H1 (cell line): ENCODE data around the gene HOTAIR. TPM values are rescaled to one million over a fixed set of nuclear protein-coding genes. Genes with fewer than 3 reads are reported as not detected.

Experiments used
- CTCF ChIA-PET: fragments of 300-600 bp; sonication (Branson Sonifier 250); formaldehyde crosslinking; loops from one replicate; lab custom pipeline; 2021; ENCODE audit not compliant: partially characterized antibody; lab: Charles Lee
- POLR2A ChIA-PET: fragments of 300-600 bp; sonication (Branson Sonifier 250); formaldehyde crosslinking; loops from one replicate; lab custom pipeline; 2021; ENCODE audit warnings: inconsistent platforms; ENCODE audit not compliant: partially characterized antibody; lab: Charles Lee
- DNase-seq, 2 experiments: peaks; one replicate each; pipeline versions ENCODE4 v3.0.0 to v3.0.0-alpha.2; 2010 to 2022; ENCODE audit warnings: low spot score in 2 of 2, low read depth in 1 of 2, mixed read lengths in 1 of 2
- FAIRE-seq: peaks from 2 replicates; lab custom pipeline; 2011; peaks lifted over from hg19 to GRCh38; lab: Jason Lieb, UNC
- H2AFZ ChIP-seq: 2 replicates; pipeline ENCODE4 v1.8.1; 2012; ENCODE audit warnings: low read length, inconsistent platforms
- H2AK5ac ChIP-seq: 2 replicates; pipeline ENCODE4 v1.6.1; 2013; ENCODE audit warnings: low read depth, low read length
- H2BK120ac ChIP-seq: replicated peaks from 2 replicates; pipeline ENCODE3; 2013; ENCODE audit warnings: low read depth, low read length, inconsistent platforms
- H2BK12ac ChIP-seq: 2 replicates; pipeline ENCODE4 v1.6.1; 2013; ENCODE audit warnings: low read depth, low read length
- H2BK15ac ChIP-seq: 2 replicates; pipeline ENCODE4 v1.6.1; 2013; ENCODE audit warnings: low read length
- H2BK20ac ChIP-seq: 2 replicates; pipeline ENCODE4 v1.6.1; 2013; ENCODE audit warnings: low read length
- H2BK5ac ChIP-seq: 2 replicates; pipeline ENCODE4 v1.6.1; 2013; ENCODE audit warnings: low read depth, low read length
- H3K14ac ChIP-seq: 2 replicates; pipeline ENCODE4 v1.6.1; 2013; ENCODE audit warnings: inconsistent platforms; ENCODE audit not compliant: insufficient read length
- H3K18ac ChIP-seq: 2 replicates; pipeline ENCODE4 v1.6.1; 2013; ENCODE audit warnings: low read length; ENCODE audit errors: extremely low read depth
- H3K23ac ChIP-seq: 2 replicates; pipeline ENCODE4 v1.6.1; 2013; ENCODE audit warnings: inconsistent platforms; ENCODE audit not compliant: insufficient read length
- H3K23me2 ChIP-seq: 2 replicates; pipeline ENCODE4 v1.6.1; 2013; ENCODE audit warnings: low read depth, low read length
- H3K27ac ChIP-seq: 2 replicates; pipeline ENCODE4 v1.6.1; 2011; ENCODE audit warnings: low read depth, low read length, inconsistent platforms
- H3K27me3 ChIP-seq, 4 experiments: replicated peaks in 1 of 4; 1 replicate in 1 of 4; 2 replicates in 3 of 4; pipeline versions ENCODE4 v1.6.1 to v1.8.1; 2011 to 2013; ENCODE audit warnings: low read length in 3 of 4, mild to moderate bottlenecking in 3 of 4, inconsistent platforms in 2 of 4, mixed read lengths in 2 of 4, moderate library complexity in 1 of 4; ENCODE audit not compliant: control insufficient read depth in 3 of 4, insufficient read depth in 3 of 4; ENCODE audit errors: extremely low read depth in 1 of 4
- H3K36me3 ChIP-seq, 4 experiments: 2 replicates each; pipeline versions ENCODE4 v1.6.1 to v1.8.1; 2011 to 2013; ENCODE audit warnings: mild to moderate bottlenecking in 4 of 4, low read length in 3 of 4, moderate library complexity in 2 of 4, control low read depth in 1 of 4, inconsistent platforms in 1 of 4; ENCODE audit not compliant: insufficient read depth in 4 of 4, control insufficient read depth in 2 of 4
- H3K4ac ChIP-seq: replicated peaks from 2 replicates; pipeline ENCODE3; 2013; ENCODE audit warnings: low read length, low read depth, mixed read lengths, inconsistent platforms; ENCODE audit not compliant: insufficient read length
- H3K4me1 ChIP-seq, 4 experiments: replicated peaks in 1 of 4; 1 replicate in 1 of 4; 2 replicates in 3 of 4; pipeline versions ENCODE4 v1.6.1 to v1.8.1; 2011 to 2013; ENCODE audit warnings: low read length in 3 of 4, inconsistent platforms in 2 of 4, mixed read lengths in 1 of 4; ENCODE audit not compliant: insufficient read depth in 4 of 4, control insufficient read depth in 3 of 4
- H3K4me2 ChIP-seq, 2 experiments: 2 replicates each; pipeline versions ENCODE4 v1.6.1 to v1.8.1; 2011 to 2013; ENCODE audit warnings: low read depth in 2 of 2, low read length in 2 of 2, control low read depth in 1 of 2, inconsistent platforms in 1 of 2, mild to moderate bottlenecking in 1 of 2; ENCODE audit not compliant: insufficient read depth in 1 of 2
- H3K4me3 ChIP-seq, 4 experiments: fragments of 200-600, 300-600 bp in 1 of 4; sonication (generic), shearing (Covaris generic), sonication (Bioruptor Twin) in 1 of 4; 2 replicates each; pipeline versions ENCODE4 v1.5.1 to v1.8.1; 2011 to 2016; ENCODE audit warnings: low read length in 4 of 4, low read depth in 3 of 4, control low read depth in 2 of 4, inconsistent platforms in 2 of 4, mild to moderate bottlenecking in 2 of 4, mixed read lengths in 1 of 4, moderate library complexity in 1 of 4; ENCODE audit not compliant: insufficient read depth in 2 of 4; ENCODE audit errors: extremely low read depth in 1 of 4
- H3K56ac ChIP-seq: replicated peaks from 2 replicates; pipeline ENCODE3; 2013; ENCODE audit warnings: low read depth, mild to moderate bottlenecking, mixed read lengths, low read length, inconsistent platforms; ENCODE audit not compliant: insufficient read length
- H3K79me1 ChIP-seq: 2 replicates; pipeline ENCODE4 v1.6.1; 2013; ENCODE audit warnings: low read depth, low read length, control low read depth
- H3K79me2 ChIP-seq, 2 experiments: 2 replicates each; pipeline versions ENCODE4 v1.6.1 to v1.8.1; 2012 to 2013; ENCODE audit warnings: low read length in 2 of 2, mild to moderate bottlenecking in 2 of 2, inconsistent platforms in 1 of 2; ENCODE audit not compliant: insufficient read depth in 2 of 2, control insufficient read depth in 1 of 2
- H3K9ac ChIP-seq, 4 experiments: replicated peaks in 1 of 4; 1 replicate in 1 of 4; 2 replicates in 3 of 4; pipeline versions ENCODE4 v1.6.1 to v1.8.1; 2011 to 2013; ENCODE audit warnings: low read depth in 3 of 4, low read length in 3 of 4, control low read depth in 2 of 4, mild to moderate bottlenecking in 2 of 4, moderate library complexity in 2 of 4, inconsistent platforms in 1 of 4; ENCODE audit errors: extremely low read depth in 1 of 4
- H3K9me3 ChIP-seq, 2 experiments: 2 replicates each; pipeline versions ENCODE4 v1.6.1 to v1.8.1; 2012 to 2013; ENCODE audit warnings: mild to moderate bottlenecking in 2 of 2, moderate library complexity in 2 of 2, control low read depth in 1 of 2, inconsistent platforms in 1 of 2, low read depth in 1 of 2, low read length in 1 of 2, mixed read lengths in 1 of 2; ENCODE audit not compliant: insufficient read depth in 2 of 2
- H4K20me1 ChIP-seq, 2 experiments: replicated peaks in 1 of 2; 2 replicates each; pipeline versions ENCODE3 to v1.8.1; 2011 to 2013; ENCODE audit warnings: inconsistent platforms in 2 of 2, low read length in 2 of 2, mild to moderate bottlenecking in 1 of 2; ENCODE audit not compliant: insufficient read depth in 2 of 2, control insufficient read depth in 1 of 2
- H4K5ac ChIP-seq: 2 replicates; pipeline ENCODE4 v1.6.1; 2013; ENCODE audit warnings: low read length, low read depth, mixed read lengths, inconsistent platforms; ENCODE audit not compliant: insufficient read length
- H4K8ac ChIP-seq: 2 replicates; pipeline ENCODE4 v1.8.0; 2013; ENCODE audit warnings: mild to moderate bottlenecking, moderate library complexity, low read length, inconsistent platforms; ENCODE audit not compliant: insufficient read depth; ENCODE audit errors: extremely low read depth
- H4K91ac ChIP-seq: replicated peaks from 2 replicates; pipeline ENCODE3; 2013; ENCODE audit warnings: low read length, mixed read lengths, inconsistent platforms; ENCODE audit not compliant: insufficient read length
- EZH2 ChIP-seq: fragments of 200-600 bp; sonication (generic); IDR thresholded peaks from 2 replicates; pipeline ENCODE4 v1.7.1; 2012; ENCODE audit warnings: low read depth, mild to moderate bottlenecking, moderate library complexity, low read length, inconsistent platforms; ENCODE audit not compliant: severe bottlenecking
- KDM5A ChIP-seq: fragments of 200-600 bp; IDR thresholded peaks from 2 replicates; pipeline ENCODE4 v1.7.1; 2012; ENCODE audit warnings: mild to moderate bottlenecking, low read length, inconsistent platforms, mixed read lengths
- RBBP5 ChIP-seq: IDR thresholded peaks from 2 replicates; pipeline ENCODE4 v1.7.1; 2012; ENCODE audit warnings: low read depth, mild to moderate bottlenecking, inconsistent platforms, low read length, moderate library complexity, borderline replicate concordance
- RNF2 ChIP-seq: fragments of 200-900, 300-1000 bp; sonication (generic); IDR thresholded peaks from 2 replicates; pipeline ENCODE4 v1.7.1; 2016; ENCODE audit warnings: borderline replicate concordance, low read depth, mild to moderate bottlenecking, antibody characterized with exemption, low read length; ENCODE audit not compliant: poor library complexity, severe bottlenecking; ENCODE audit errors: missing control alignments
- SP2 ChIP-seq: IDR thresholded peaks from 2 replicates; pipeline ENCODE4 v1.6.1; 2012; ENCODE audit warnings: mild to moderate bottlenecking, low read length, inconsistent platforms
- SUZ12 ChIP-seq: fragments of 200-600 bp; sonication (generic); IDR thresholded peaks from 2 replicates; pipeline ENCODE4 v1.6.1; 2012; ENCODE audit warnings: mild to moderate bottlenecking, inconsistent platforms, low read length, moderate library complexity, mixed read lengths
- TAF1 ChIP-seq: IDR thresholded peaks from 2 replicates; pipeline ENCODE4 v1.6.1; 2011; ENCODE audit warnings: mild to moderate bottlenecking, low read depth, low read length
- WGBS, 2 experiments: shearing (Covaris generic) in 1 of 2; methylation state at CpG; one replicate each; pipeline versions ENCODE4 v1.1.6 to v1.1.7; 2013 to 2015; ENCODE audit warnings: low lambda C conversion rate in 2 of 2, mixed read lengths in 2 of 2, inconsistent platforms in 1 of 2, low coverage in 1 of 2, missing lambda C conversion rate in 1 of 2; ENCODE audit not compliant: insufficient replicate concordance in 2 of 2, insufficient coverage in 1 of 2, insufficient read length in 1 of 2; ENCODE audit errors: extremely low coverage in 1 of 2, missing lambda C conversion rate in 1 of 2; 5-methylcytosine and 5-hydroxymethylcytosine counted together
- polyA plus RNA-seq, 7 experiments: library from polyadenylated mRNA; depleted of rRNA in 3 of 7; stranded (reverse) in 5 of 7; unstranded in 2 of 7; fragments of >200 nt in 5 of 7; fragments of 200-250 nt in 2 of 7; gene quantifications; 1 replicate in 5 of 7; 2 replicates in 1 of 7; 4 replicates in 1 of 7; pipeline versions ENCODE4 v1.2.1 to v1.2.3, GENCODE V29; 2011 to 2013; ENCODE audit warnings: missing spikeins in 2 of 7, mixed read lengths in 2 of 7
- total RNA-seq: library from RNA; stranded (reverse); fragmentation: NEBNext Ultra II Directional; extraction: Animal tissue kit (Norgen Biotek cat#: 25700); gene quantifications from 2 replicates; pipeline ENCODE4 v1.2.1, GENCODE V29; 2021
- TF ChIP-seq, protein P1 (sequence below): IDR thresholded peaks from 2 replicates; pipeline ENCODE4 v1.6.1; 2011; ENCODE audit warnings: low read depth, mild to moderate bottlenecking, low read length; ENCODE audit not compliant: insufficient read depth

The HOTAIR gene
- total and polyA plus RNA-seq, 2 of the 8 experiments (the other 6 are each of a cell fraction or from before 2014, with no cell fraction given) = not detected

- H3K36me3 ChIP-seq = no peaks in the 10 kb centered on the region; a peak in 1 of 8 replicates
- no peak overlapping the region for H3K14ac ChIP-seq
- H2AFZ ChIP-seq = no peak overlapping the region
- CTCF ChIA-PET = interaction anchor here (0.8 to 12.5 kb wide), 23 partner anchors 10 to 355 kb away, joined by 3 to 172 read pairs (median 5); partner anchors contain the start of genes HOXC10, HOXC4, HOXC5 and HOXC8
- no peaks in the 10 kb centered on the region for H3K9me3 ChIP-seq
- H3K79me2 ChIP-seq = no peaks in the 10 kb centered on the region
- no peak overlapping the region for H2BK120ac ChIP-seq
- no peak for TF ChIP-seq SP2
- TF ChIP-seq, protein P1, sequence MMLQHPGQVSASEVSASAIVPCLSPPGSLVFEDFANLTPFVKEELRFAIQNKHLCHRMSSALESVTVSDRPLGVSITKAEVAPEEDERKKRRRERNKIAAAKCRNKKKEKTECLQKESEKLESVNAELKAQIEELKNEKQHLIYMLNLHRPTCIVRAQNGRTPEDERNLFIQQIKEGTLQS = no peak
- TF ChIP-seq TAF1 = no peak
- peak; percentile 48; the same call in 1 of the 2 replicates for TF ChIP-seq SUZ12
- no peak for TF ChIP-seq KDM5A
- TF ChIP-seq RNF2 = peak; percentile 90
- peak; percentile 86 for TF ChIP-seq EZH2
- no peak for TF ChIP-seq RBBP5
- H3K27ac ChIP-seq = no peak overlapping the region
- DNase-seq = no peak
- H3K56ac ChIP-seq = no peak overlapping the region
- H3K4me2 ChIP-seq = no peak overlapping the region
- POLR2A ChIA-PET = interaction anchor here (0.8 to 1.4 kb wide), 5 partner anchors 11 to 38 kb away, joined by 3 read pairs; partner anchors contain the start of gene HOXC10
- H2AK5ac ChIP-seq = peak overlapping the region; percentile 65; the same call in 1 of the 2 replicates
- H2BK20ac ChIP-seq = no peak overlapping the region
- no peak overlapping the region for H3K18ac ChIP-seq
- H2BK5ac ChIP-seq = no peak overlapping the region
- H3K23me2 ChIP-seq = peaks cover 3% of the 10 kb centered on the region; the same call in 1 of the 2 replicates
- H2BK12ac ChIP-seq = no peak overlapping the region
- peaks cover 96 to 100% (median 100%) of the 10 kb centered on the region in 4 experiments for H3K27me3 ChIP-seq
- no peak overlapping the region for H2BK15ac ChIP-seq
- no peak overlapping the region for H3K23ac ChIP-seq
- no peak overlapping the region for H4K5ac ChIP-seq
- H3K4me3 ChIP-seq = no peak overlapping the region
- H4K20me1 ChIP-seq = peaks cover 10 to 31% of the 10 kb centered on the region in 2 experiments
- H3K4me1 ChIP-seq = peaks cover 0 to 7% (median 3%) of the 10 kb centered on the region in 4 experiments; a peak in 5 of 7 replicates
- H4K91ac ChIP-seq = no peak overlapping the region
- H3K4ac ChIP-seq = no peak overlapping the region
- WGBS, 2 experiments = 14% methylated on average over 8 of the region's 8 CpGs; no CpG with 5 or more reads in 1 of the 2 experiments
- no peak for FAIRE-seq
- no peak overlapping the region for H3K9ac ChIP-seq
- no peak overlapping the region; the same call in none of the 2 replicates for H4K8ac ChIP-seq
- H3K79me1 ChIP-seq = no peaks in the 10 kb centered on the region
Observed at GRCh38 chr12:54022960-54023884, 48.5 kb upstream of the HOTAIR start.
